Activated CD8-positive, alpha-beta T cell treated with anti-CD3 and anti-CD28 coated beads for 36 hours (primary cell): ENCODE measurements around the gene GRB10. TPM values are rescaled to one million over a fixed set of nuclear protein-coding genes. Genes with fewer than 3 reads are reported as not detected.

Experiments
- ATAC-seq: fragments of 200-7000 bp; cut with Tn5 transposase; one replicate; pipeline ENCODE4 v1.10.0; 2021; ENCODE audit warnings: mild to moderate bottlenecking, moderate library complexity
- CTCF ChIA-PET: fragments of 350-600 bp; sonication (Branson Sonifier 250); formaldehyde crosslinking; loops from one replicate; lab custom pipeline; 2021; ENCODE audit warnings: antibody characterized with exemption; lab: Charles Lee
- POLR2A ChIA-PET: fragments of 350-600 bp; sonication (Branson Sonifier 250); formaldehyde crosslinking; loops from one replicate; lab custom pipeline; 2021; ENCODE audit warnings: antibody characterized with exemption; lab: Charles Lee
- DNase-seq: peaks from one replicate; pipeline ENCODE4 v3.0.0-alpha.2; 2020
- H3K27ac Mint-ChIP-seq: one replicate; pipeline ENCODE4 v1.8.0; 2021; ENCODE audit warnings: mild to moderate bottlenecking, mixed read lengths
- H3K27me3 Mint-ChIP-seq: one replicate; pipeline ENCODE4 v1.8.0; 2021; ENCODE audit warnings: mixed read lengths
- H3K36me3 Mint-ChIP-seq: one replicate; pipeline ENCODE4 v1.8.0; 2021; ENCODE audit warnings: low read depth, mixed read lengths
- H3K4me1 Mint-ChIP-seq: one replicate; pipeline ENCODE4 v1.8.0; 2021; ENCODE audit warnings: low read depth, mixed read lengths
- H3K4me3 Mint-ChIP-seq: one replicate; pipeline ENCODE4 v1.8.0; 2021; ENCODE audit warnings: mild to moderate bottlenecking, moderate library complexity, mixed read lengths
- H3K9me3 Mint-ChIP-seq: one replicate; pipeline ENCODE4 v1.8.0; 2021; ENCODE audit warnings: mixed read lengths
- CTCF ChIP-seq: fragments of 200-600 bp; IDR thresholded peaks from one replicate; pipeline ENCODE4 v1.8.0; 2022; ENCODE audit warnings: antibody characterized with exemption, mild to moderate bottlenecking
- intact Hi-C: fragments of 100-400 bp; cut with micrococcal nuclease; formaldehyde crosslinking; loops from one replicate; pipeline ENCODE4 v1.10.0; 2022
- total RNA-seq, 2 experiments: library from RNA; stranded (reverse); gene quantifications; one replicate each; pipeline ENCODE4 v1.2.3, GENCODE V29; 2021

The GRB10 gene
- total RNA-seq, 2 experiments from 2014 or later = 5.6 to 6.9 TPM

- H3K4me1 Mint-ChIP-seq = peaks cover 15% of the 10 kb centered on the region
- H3K4me3 Mint-ChIP-seq = no peak overlapping the region
- no peak overlapping the region for H3K27ac Mint-ChIP-seq
- DNase-seq (no peak), ATAC-seq (no peak)
- intact Hi-C loops = no loop called here
- peaks cover 5% of the 10 kb centered on the region for H3K27me3 Mint-ChIP-seq
- no peaks in the 10 kb centered on the region for H3K36me3 Mint-ChIP-seq
- ChIA-PET POLR2A (no interaction called here), CTCF (interaction anchor here (2.5 kb wide), 1 partner anchor 18 kb away, joined by 7 read pairs; no protein-coding TSS in a partner anchor)
- no peak for TF ChIP-seq CTCF
- H3K9me3 Mint-ChIP-seq = no peaks in the 10 kb centered on the region
Observed at GRCh38 chr7:50591098-50591479, 191.6 kb downstream of the GRB10 start.

DNA sequence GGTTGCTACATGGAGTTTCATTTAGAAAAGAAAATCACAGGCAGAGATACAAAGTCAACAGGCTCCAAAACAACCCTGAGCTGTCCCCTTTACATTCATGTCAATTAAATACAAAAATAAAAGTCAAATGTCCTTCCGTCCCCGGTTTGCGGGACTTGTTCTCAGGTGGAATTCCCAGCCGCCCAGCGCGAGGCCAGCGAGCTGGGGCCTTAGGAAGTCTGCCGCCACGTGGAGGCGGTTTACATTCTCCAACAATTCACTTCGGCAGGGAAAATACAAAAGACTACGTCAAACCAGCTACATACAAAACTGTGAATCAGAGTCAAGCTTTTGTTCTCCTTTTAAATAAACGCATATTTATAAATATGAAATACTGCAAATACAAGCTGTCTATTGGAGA is 192.2 kb downstream of the GRB10 start:
- ATAC-seq = no peak
- intact Hi-C loops = no loop called here
- POLR2A ChIA-PET = no interaction called here

GRCh38 chr7:50589364-50589763 is 193.3 kb downstream of the GRB10 start:
- intact Hi-C loops = no loop called here
- H3K9me3 Mint-ChIP-seq = no peaks in the 10 kb centered on the region
- no peak for ATAC-seq
- no peaks in the 10 kb centered on the region for H3K36me3 Mint-ChIP-seq
- DNase-seq = no peak
- TF ChIP-seq CTCF = no peak
- peaks cover 3% of the 10 kb centered on the region for H3K4me1 Mint-ChIP-seq
- no peak overlapping the region for H3K27ac Mint-ChIP-seq
- ChIA-PET CTCF (interaction anchor here (1.2 to 2.5 kb wide), 4 partner anchors 20 to 572 kb away, joined by 3 to 7 read pairs (median 4); no protein-coding TSS in a partner anchor), POLR2A (no interaction called here)
- H3K4me3 Mint-ChIP-seq = no peak overlapping the region
- peaks cover 5% of the 10 kb centered on the region for H3K27me3 Mint-ChIP-seq

More for the DNA sequence above, 192.2 kb downstream of the GRB10 start:
- CTCF ChIA-PET = interaction anchor here (1.0 to 2.5 kb wide), 2 partner anchors 18 to 123 kb away, joined by 3 to 7 read pairs; no protein-coding TSS in a partner anchor
- H3K4me3 Mint-ChIP-seq = no peak overlapping the region
- H3K4me1 Mint-ChIP-seq = peaks cover 14% of the 10 kb centered on the region
- peaks cover 5% of the 10 kb centered on the region for H3K27me3 Mint-ChIP-seq
- no peaks in the 10 kb centered on the region for H3K36me3 Mint-ChIP-seq
- no peak for DNase-seq
- H3K27ac Mint-ChIP-seq = no peak overlapping the region
- no peaks in the 10 kb centered on the region for H3K9me3 Mint-ChIP-seq
- TF ChIP-seq CTCF = no peak

DNA sequence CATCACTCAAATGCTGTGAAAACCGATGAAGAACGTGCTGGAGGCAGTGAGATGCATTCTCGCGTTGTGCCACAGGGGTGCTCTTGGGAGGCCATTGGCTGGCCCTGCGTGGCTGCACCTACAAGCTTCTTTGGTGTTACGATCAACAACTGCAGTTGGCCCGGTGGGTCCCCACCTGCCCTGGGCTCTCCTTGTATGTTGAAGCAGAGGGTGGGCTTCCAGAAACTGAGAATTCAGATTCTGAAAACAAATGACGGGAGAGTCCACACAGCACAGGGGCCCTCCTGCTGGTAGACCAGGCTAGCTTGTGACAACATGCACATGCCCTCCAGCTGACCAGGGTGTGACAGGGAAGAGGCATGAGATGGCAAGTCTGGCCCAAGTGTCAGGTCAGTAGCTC is 193.8 kb downstream of the GRB10 start:
- no peaks in the 10 kb centered on the region for H3K36me3 Mint-ChIP-seq
- no peak for DNase-seq
- ChIA-PET POLR2A (no interaction called here), CTCF (interaction anchor here (1.2 to 2.5 kb wide), 4 partner anchors 20 to 572 kb away, joined by 3 to 7 read pairs (median 4); no protein-coding TSS in a partner anchor)
- no peak for ATAC-seq
- peak; percentile 40 for TF ChIP-seq CTCF
- no peaks in the 10 kb centered on the region for H3K4me1 Mint-ChIP-seq
- H3K27ac Mint-ChIP-seq = no peak overlapping the region
- H3K4me3 Mint-ChIP-seq = no peak overlapping the region
- H3K9me3 Mint-ChIP-seq = peaks cover 2% of the 10 kb centered on the region
- H3K27me3 Mint-ChIP-seq = peaks cover 5% of the 10 kb centered on the region
- intact Hi-C loops = no loop called here

- H3K4me3 Mint-ChIP-seq = no peak overlapping the region
- ChIA-PET CTCF (interaction anchor here (1.0 to 1.4 kb wide), 2 partner anchors 495 to 575 kb away, joined by 3 read pairs; no protein-coding TSS in a partner anchor), POLR2A (no interaction called here)
Observed at GRCh38 chr7:50587737-50588136, 195.0 kb downstream of the GRB10 start.

More at GRCh38 chr7:50587737-50588136, 195.0 kb downstream of the GRB10 start:
- Mint-ChIP-seq H3K27me3 (peaks cover 5% of the 10 kb centered on the region), H3K9me3 (peaks cover 12% of the 10 kb centered on the region), H3K36me3 (peaks cover 2% of the 10 kb centered on the region), H3K27ac (no peak overlapping the region), H3K4me1 (no peaks in the 10 kb centered on the region)
- TF ChIP-seq CTCF = no peak
- ATAC-seq (no peak), DNase-seq (no peak)
- intact Hi-C loops = no loop called here
